Memory B cell (primary cell): ENCODE measurements around the gene NDUFB5.

Experiments
- ATAC-seq: fragments of 150-1000 bp; cut with Tn5 transposase; 2 replicates; pipeline ENCODE4 v1.10.0; 2021; ENCODE audit warnings: low read depth, mild to moderate bottlenecking, moderate library complexity
- DNase-seq, 2 donors: peaks; one replicate each; pipeline ENCODE4 v3.0.0; 2022; ENCODE audit warnings: low spot score in 2 of 2
- H3K27ac Mint-ChIP-seq: one replicate; pipeline ENCODE4 v1.8.0; 2022; ENCODE audit warnings: mild to moderate bottlenecking, moderate library complexity, mixed read lengths
- H3K27me3 Mint-ChIP-seq: one replicate; pipeline ENCODE4 v1.8.0; 2022; ENCODE audit warnings: mixed read lengths
- H3K36me3 Mint-ChIP-seq: one replicate; pipeline ENCODE4 v1.8.0; 2022; ENCODE audit warnings: mild to moderate bottlenecking, mixed read lengths
- H3K4me1 Mint-ChIP-seq: one replicate; pipeline ENCODE4 v1.8.0; 2022; ENCODE audit warnings: mixed read lengths
- H3K4me3 Mint-ChIP-seq: one replicate; pipeline ENCODE4 v1.8.0; 2022; ENCODE audit warnings: mild to moderate bottlenecking, moderate library complexity, mixed read lengths
- H3K9me3 Mint-ChIP-seq: one replicate; pipeline ENCODE4 v1.8.0; 2022; ENCODE audit warnings: mixed read lengths

The NDUFB5 gene

DNA sequence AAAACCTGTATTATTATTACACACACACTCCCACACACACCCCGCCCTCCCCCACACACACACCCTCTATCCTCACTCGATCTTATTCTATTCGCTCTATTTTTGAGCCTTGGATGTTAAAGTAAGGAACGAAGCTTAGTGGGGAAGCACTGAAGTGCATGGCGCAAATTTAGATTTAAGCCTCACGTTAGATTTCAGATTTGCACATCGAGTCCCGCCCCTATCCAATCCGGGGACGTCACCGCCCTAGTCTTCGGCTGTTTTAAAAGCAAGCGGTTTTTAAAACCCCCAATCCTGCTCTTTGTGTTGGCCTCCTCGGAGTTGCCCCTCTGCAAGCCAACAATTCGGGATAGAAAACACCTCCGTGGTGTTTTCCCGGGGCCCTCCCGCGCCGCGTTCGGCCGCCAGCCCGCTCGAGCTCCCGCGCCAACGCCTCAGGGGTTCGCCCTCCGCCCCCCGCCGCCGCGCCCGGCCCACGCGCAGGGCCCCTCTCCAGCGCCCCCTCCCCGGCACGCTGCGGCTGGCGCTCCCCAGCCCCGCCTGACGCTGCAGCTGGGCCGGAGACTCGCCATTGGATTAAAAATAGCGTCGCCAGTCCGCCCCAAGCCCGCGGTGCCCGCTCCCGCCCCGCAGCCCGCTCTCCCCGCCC, 48.0 kb downstream of the NDUFB5 start, which contains the start of gene USP13:
Gene USP13, plus strand, starts transcription at position 594 of the 649 bp plus-strand sequence. CDS start 186 bp downstream, outside the sequence.
- H3K27me3 Mint-ChIP-seq: no peaks in the 10 kb centered on the region
- peak within 1 kb of the TSS; percentile 81 for H3K27ac Mint-ChIP-seq
- no peaks in the 10 kb centered on the region for H3K9me3 Mint-ChIP-seq
- DNase-seq: peak in 1 of 2 donors; percentile 57
- peak within 1 kb of the TSS; percentile 93 for H3K4me3 Mint-ChIP-seq
- peak; percentile 67 for ATAC-seq
- H3K36me3 Mint-ChIP-seq: peaks cover 8% of the 10 kb centered on the region
- H3K4me1 Mint-ChIP-seq: peaks cover 26% of the 10 kb centered on the region

DNA sequence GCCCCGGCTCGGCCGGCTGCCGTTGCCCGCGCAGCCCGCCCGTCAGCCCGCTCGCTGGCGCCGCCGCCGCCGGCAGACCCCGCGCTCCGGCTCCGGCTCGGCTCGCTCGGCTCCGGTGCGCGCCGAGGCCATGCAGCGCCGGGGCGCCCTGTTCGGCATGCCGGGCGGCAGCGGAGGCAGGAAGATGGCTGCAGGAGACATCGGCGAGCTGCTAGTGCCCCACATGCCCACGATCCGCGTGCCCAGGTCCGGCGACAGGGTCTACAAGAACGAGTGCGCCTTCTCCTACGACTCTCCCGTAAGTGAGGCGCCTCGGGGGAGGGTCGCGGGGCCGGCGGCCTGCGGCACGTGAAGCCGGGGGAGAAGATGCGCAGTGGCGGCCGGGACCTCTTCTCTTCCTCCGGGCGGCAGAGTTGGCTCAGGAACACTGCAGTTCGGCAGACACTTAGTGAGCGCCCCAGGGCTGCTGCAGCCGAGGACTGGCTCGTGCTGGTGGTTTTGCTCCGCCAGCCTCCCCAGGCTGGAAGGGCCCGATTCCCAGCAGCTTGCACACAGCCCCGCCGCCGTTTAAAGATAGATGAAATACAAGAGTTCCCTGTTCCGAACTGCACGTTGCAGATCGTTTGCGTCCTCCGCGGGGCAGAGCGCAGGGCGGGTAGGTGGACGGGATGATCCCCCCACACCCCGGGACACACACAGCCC, 48.7 kb downstream of the NDUFB5 start:
- ATAC-seq (peak; percentile 50), DNase-seq (peak; percentile 35 to 67)
- Mint-ChIP-seq H3K4me1 (peaks cover 27% of the 10 kb centered on the region), H3K4me3 (peak overlapping the region; percentile 93), H3K9me3 (no peaks in the 10 kb centered on the region), H3K36me3 (peaks cover 10% of the 10 kb centered on the region), H3K27me3 (no peaks in the 10 kb centered on the region), H3K27ac (peak overlapping the region; percentile 81)

DNA sequence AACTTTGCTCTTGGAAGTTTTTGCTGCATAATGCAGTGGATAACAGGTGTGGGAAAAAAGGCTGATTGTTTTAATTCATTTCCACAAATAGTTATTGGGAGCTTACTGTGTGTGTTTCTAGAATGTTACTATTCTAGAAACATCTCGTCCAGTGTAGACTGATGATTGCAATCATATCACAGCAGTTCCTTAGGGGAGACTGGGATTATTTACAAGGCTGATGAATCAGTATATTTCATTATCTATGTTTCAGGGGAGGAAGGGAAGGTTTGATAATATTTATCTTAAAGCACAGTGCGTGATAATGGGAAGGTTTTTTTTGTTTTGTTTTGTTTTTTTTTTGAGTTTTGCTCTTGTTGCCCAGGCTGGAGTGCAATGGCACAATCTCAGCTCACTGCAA, 50.6 kb downstream of the NDUFB5 start:
- DNase-seq: no peak
- no peak overlapping the region for H3K27ac Mint-ChIP-seq
- ATAC-seq: no peak
- H3K9me3 Mint-ChIP-seq: no peaks in the 10 kb centered on the region
- H3K4me3 Mint-ChIP-seq: no peak overlapping the region
- H3K27me3 Mint-ChIP-seq: no peaks in the 10 kb centered on the region
- H3K36me3 Mint-ChIP-seq: peaks cover 13% of the 10 kb centered on the region
- H3K4me1 Mint-ChIP-seq: peaks cover 31% of the 10 kb centered on the region

DNA sequence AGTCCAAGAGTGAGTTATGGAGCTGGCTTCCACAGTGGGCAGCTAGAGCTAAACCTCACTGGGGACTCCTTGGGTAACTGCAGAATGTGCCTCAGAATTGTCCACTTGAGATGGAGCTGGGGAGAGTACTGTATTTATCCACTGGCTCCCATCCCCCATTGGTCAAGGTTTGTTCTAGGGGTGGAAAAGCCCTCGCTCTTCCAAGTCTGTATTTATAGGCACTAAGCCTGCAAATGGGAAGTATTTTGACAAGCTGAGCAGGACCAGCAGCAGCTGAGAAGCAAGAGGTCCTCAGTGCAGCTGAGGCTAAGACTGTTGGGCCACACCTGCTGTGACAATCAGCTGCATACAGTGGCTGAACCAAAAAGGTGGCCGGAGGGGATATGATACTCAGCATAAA, 54.0 kb downstream of the NDUFB5 start:
- H3K27ac Mint-ChIP-seq: no peak overlapping the region
- DNase-seq (no peak), ATAC-seq (no peak)
- peaks cover 14% of the 10 kb centered on the region for H3K36me3 Mint-ChIP-seq
- no peaks in the 10 kb centered on the region for H3K9me3 Mint-ChIP-seq
- H3K4me1 Mint-ChIP-seq: peaks cover 26% of the 10 kb centered on the region
- no peak overlapping the region for H3K4me3 Mint-ChIP-seq
- H3K27me3 Mint-ChIP-seq: no peaks in the 10 kb centered on the region

DNA sequence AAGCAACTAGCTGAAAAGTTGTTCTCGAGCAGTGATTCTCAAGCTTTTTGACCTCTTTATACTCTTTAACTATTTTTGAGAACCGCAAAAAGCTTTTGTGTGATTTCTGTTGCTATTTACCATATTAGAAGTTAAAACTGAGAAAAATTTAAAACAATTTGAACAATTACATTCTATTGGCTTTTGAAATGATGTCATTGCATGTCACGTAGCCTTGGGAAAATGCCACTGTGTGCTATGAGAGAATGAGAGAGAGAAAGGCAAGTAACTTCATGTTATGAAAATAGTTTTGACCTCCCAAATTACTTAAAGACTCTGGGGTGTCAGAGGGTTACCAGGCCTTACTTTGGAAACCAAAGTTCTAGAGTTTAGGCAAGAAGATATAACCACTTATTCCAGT, 56.3 kb downstream of the NDUFB5 start:
- ATAC-seq (no peak), DNase-seq (no peak)
- no peak overlapping the region for H3K4me3 Mint-ChIP-seq
- H3K27me3 Mint-ChIP-seq: no peaks in the 10 kb centered on the region
- H3K4me1 Mint-ChIP-seq: peaks cover 23% of the 10 kb centered on the region
- H3K9me3 Mint-ChIP-seq: no peaks in the 10 kb centered on the region
- H3K36me3 Mint-ChIP-seq: peaks cover 11% of the 10 kb centered on the region
- no peak overlapping the region for H3K27ac Mint-ChIP-seq

DNA sequence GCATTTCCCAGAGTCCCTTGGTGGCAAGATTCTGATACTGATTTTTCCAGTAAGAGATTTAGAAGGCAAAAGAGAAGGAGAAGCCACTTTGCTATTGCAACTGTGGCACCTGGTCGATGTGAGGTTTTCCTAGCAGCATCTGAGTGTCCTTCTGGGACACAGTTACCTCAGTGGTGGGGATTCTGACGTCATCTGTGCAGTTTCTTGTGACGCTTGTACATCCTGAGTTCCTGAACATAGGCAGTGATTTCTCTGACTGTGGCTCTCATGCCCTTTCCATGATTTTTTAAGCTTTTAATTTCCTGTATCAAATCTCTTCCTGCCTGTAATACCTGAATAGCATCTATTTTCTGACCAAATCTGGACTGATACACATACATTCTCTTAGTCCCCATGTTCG, 57.2 kb downstream of the NDUFB5 start:
- no peak for DNase-seq
- H3K4me3 Mint-ChIP-seq: no peak overlapping the region
- H3K4me1 Mint-ChIP-seq: peaks cover 20% of the 10 kb centered on the region
- H3K27me3 Mint-ChIP-seq: no peaks in the 10 kb centered on the region
- no peak for ATAC-seq
- no peaks in the 10 kb centered on the region for H3K9me3 Mint-ChIP-seq
- H3K27ac Mint-ChIP-seq: no peak overlapping the region
- peaks cover 5% of the 10 kb centered on the region for H3K36me3 Mint-ChIP-seq

DNA sequence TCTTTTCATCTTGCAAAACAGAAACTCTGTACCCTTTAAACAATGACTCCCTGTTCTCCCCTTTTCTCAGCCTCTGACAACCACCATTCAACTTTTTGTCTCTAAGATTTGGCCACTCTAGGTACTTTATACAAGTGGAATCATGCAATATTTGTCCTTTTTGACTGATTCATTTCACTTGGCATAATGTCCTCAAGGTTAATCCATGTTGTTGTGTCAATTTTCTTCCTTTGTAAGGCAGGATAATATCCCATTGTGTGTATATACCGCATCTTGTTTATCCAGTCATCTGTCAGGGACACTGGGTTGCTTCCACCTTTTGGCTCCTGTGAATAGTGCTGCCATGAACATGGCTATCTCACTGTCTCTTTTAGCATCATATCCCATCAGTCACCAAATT, 58.5 kb downstream of the NDUFB5 start:
- Mint-ChIP-seq H3K4me1 (peaks cover 20% of the 10 kb centered on the region), H3K27ac (no peak overlapping the region), H3K27me3 (no peaks in the 10 kb centered on the region), H3K4me3 (no peak overlapping the region), H3K36me3 (peaks cover 5% of the 10 kb centered on the region), H3K9me3 (no peaks in the 10 kb centered on the region)
- no peak for ATAC-seq
- DNase-seq: no peak

DNA sequence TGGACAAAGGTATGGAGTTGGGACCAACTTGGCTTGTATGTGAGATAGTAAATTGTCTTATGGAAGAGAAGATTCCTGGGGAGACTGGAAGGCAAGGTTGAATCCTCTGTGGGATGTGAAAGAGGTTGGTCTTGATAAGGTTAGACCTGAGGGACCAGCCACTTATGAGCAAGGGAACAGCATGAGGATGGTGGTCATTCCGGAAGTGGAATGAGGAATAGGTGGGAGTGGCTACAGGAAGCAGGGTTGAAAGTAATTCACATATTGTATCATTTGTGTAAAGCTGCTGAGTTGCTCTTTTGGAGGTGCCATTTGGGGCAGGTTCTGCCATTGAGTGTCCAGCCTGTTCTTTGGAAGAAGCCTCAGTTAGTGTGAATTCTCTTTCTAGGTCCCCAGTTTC, 61.4 kb downstream of the NDUFB5 start:
- ATAC-seq (no peak), DNase-seq (no peak)
- H3K27me3 Mint-ChIP-seq: no peaks in the 10 kb centered on the region
- no peaks in the 10 kb centered on the region for H3K9me3 Mint-ChIP-seq
- peaks cover 4% of the 10 kb centered on the region for H3K36me3 Mint-ChIP-seq
- H3K4me3 Mint-ChIP-seq: no peak overlapping the region
- no peak overlapping the region for H3K27ac Mint-ChIP-seq
- H3K4me1 Mint-ChIP-seq: peaks cover 22% of the 10 kb centered on the region

DNA sequence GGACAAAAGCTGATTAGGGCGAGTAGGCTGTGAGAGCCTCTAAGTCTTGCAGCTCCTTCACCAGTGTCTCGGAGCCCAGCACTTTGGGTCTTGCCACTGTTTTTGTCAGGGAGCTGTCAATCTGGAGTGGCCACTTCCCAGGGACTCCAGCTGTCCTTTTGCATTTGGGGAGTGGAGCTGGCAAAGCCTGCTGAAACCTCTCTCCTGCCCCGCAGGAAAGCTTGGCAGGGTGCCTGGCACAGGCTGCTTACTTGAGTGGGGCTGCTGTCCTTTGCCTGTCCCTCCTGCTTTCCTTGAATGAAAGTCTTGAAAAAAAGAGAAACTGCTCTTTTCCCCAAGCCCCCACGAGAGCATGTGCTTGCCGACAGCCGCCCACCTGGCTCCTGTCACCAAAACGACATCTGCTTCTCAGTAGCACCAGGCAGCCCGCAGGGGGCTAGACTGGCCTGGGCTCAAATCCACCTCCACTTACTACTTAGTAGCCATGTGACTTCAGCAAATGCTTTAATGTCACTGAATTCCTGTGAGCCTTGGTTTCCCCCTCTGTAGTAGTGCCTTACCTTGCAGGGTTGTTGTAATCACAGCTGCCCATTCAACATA, 61.9 kb downstream of the NDUFB5 start:
- Mint-ChIP-seq H3K4me3 (no peak overlapping the region), H3K27me3 (no peaks in the 10 kb centered on the region), H3K36me3 (peaks cover 4% of the 10 kb centered on the region), H3K9me3 (no peaks in the 10 kb centered on the region), H3K4me1 (peaks cover 22% of the 10 kb centered on the region), H3K27ac (no peak overlapping the region)
- ATAC-seq: no peak
- no peak for DNase-seq

DNA sequence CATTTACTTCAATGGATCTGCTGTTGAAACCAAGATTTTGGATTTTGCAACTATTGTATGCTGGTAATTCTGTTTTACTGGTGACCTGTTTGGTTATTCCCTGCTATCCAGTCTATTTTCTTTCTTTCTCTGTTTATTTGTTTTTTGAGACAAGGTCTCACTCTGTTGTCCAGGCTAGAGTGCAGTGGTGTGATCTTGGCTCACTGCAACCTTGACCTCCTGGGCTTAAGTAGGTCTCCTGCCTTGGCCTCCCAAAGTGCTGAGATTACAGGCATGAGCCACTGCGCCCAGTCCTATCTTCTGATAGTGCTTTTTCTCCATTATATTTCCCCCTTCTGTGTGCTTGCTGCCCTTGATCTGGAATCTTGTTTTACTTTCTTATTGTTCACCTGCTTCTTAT, 63.8 kb downstream of the NDUFB5 start:
- Mint-ChIP-seq H3K4me1 (peaks cover 20% of the 10 kb centered on the region), H3K27ac (no peak overlapping the region), H3K9me3 (no peaks in the 10 kb centered on the region), H3K27me3 (no peaks in the 10 kb centered on the region), H3K4me3 (no peak overlapping the region), H3K36me3 (peaks cover 5% of the 10 kb centered on the region)
- ATAC-seq (no peak), DNase-seq (no peak)

DNA sequence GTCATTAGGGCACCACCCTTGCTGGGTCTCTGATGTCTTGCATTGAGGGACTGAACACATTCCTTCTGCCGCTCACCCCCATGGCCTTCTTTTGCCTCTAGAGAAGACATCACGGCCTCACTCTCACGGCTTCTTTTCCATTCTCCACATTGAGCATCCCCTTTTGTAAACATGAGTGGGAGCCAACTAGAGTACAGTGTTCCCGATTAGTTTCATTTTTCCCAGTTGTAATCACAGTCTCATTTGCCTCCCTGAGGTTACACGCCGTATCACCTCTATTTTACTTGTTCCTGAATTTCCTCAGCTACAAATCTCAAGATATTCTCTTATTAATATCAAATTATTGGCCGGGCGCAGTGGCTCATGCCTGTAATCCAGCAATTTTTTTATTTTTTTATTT, 65.7 kb downstream of the NDUFB5 start:
- Mint-ChIP-seq H3K27me3 (no peaks in the 10 kb centered on the region), H3K9me3 (no peaks in the 10 kb centered on the region), H3K4me3 (no peak overlapping the region), H3K27ac (no peak overlapping the region), H3K4me1 (peaks cover 9% of the 10 kb centered on the region), H3K36me3 (peaks cover 6% of the 10 kb centered on the region)
- ATAC-seq (no peak), DNase-seq (no peak)

DNA sequence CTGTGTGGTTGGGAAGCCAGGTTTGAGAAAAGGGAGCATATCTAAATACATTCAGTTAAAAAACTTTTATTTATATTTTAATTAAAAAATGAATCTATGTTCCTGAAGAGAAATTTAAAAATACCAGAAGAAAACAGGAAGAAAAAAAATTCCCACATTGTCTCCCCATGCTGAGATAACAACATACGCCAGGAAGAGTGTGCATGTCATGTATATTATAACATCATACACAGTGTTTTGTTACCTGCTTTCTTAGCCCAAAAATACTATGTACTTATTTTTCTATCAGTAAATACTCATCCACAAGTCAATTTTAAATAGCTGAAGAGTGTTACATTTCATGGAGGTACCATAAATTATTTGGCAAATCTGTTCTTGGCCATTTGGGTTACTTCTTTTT, 66.7 kb downstream of the NDUFB5 start:
- no peak for DNase-seq
- Mint-ChIP-seq H3K36me3 (peaks cover 6% of the 10 kb centered on the region), H3K27ac (no peak overlapping the region), H3K27me3 (no peaks in the 10 kb centered on the region), H3K4me3 (no peak overlapping the region), H3K9me3 (no peaks in the 10 kb centered on the region), H3K4me1 (peaks cover 9% of the 10 kb centered on the region)
- ATAC-seq: no peak

DNA sequence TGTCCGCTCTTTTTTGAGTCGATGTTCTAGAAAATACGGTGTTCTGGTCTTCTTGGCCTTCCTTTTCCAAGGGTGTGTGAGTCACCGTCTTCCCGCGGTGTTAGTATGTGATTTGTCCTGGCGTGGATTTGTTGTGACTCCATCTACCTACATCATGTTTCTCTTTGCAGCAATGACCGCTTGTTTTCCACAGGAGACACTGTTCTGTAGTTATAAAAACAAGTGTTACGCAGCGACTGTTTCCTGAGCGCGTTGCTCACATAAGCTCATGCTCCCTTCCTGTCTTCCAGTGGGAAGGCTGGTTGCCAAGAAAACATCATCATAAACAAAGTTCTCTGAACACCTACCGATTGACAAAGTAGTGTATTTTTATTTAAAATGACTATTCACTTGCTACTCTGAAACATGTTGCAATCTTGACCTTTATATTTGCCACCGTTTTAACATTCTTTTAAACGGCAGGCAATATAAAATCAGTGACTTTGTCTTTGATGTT, 67.2 kb downstream of the NDUFB5 start:
- no peaks in the 10 kb centered on the region for H3K27me3 Mint-ChIP-seq

DNA sequence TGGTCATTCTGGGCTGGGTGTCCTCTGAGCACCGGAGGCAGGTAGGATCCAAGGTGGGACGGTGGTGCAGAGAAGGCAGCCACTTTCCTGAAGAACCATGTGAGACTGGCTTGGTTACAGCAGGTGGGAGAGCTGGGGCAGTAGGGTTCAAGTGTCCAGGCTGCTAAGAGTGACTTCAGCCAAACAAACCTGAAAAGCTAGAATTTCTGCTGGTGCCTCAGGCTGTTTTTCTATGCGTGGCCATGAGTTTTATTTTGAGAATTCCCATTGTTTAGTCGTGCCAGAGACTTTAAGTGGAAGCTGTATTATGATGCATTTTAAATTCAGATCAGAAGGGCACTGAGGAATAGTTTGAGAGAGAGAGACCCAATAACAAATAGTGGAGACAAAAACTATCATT, 68.3 kb downstream of the NDUFB5 start:
- H3K4me1 Mint-ChIP-seq: peaks cover 9% of the 10 kb centered on the region
- ATAC-seq (no peak), DNase-seq (no peak)
- no peaks in the 10 kb centered on the region for H3K27me3 Mint-ChIP-seq
- H3K9me3 Mint-ChIP-seq: no peaks in the 10 kb centered on the region
- no peak overlapping the region for H3K4me3 Mint-ChIP-seq
- H3K36me3 Mint-ChIP-seq: peaks cover 6% of the 10 kb centered on the region
- H3K27ac Mint-ChIP-seq: no peak overlapping the region

More for the DNA sequence above, 67.2 kb downstream of the NDUFB5 start:
- Mint-ChIP-seq H3K27ac (no peak overlapping the region), H3K9me3 (no peaks in the 10 kb centered on the region), H3K36me3 (peaks cover 6% of the 10 kb centered on the region), H3K4me1 (peaks cover 9% of the 10 kb centered on the region), H3K4me3 (no peak overlapping the region)
- DNase-seq (no peak), ATAC-seq (no peak)
